IMR-90 (cell line): ENCODE measurements around the gene SLC44A4. TPM values are rescaled to one million over a fixed set of nuclear protein-coding genes. Genes with fewer than 3 reads are reported as not detected.

Experiments used
- ATAC-seq: fragments of 200-7000 bp; cut with Tn5 transposase; 2 replicates; pipeline ENCODE4 v1.9.1; 2020; ENCODE audit warnings: low read depth, mild to moderate bottlenecking, moderate library complexity
- BruUV-seq: library from RNA; stranded (reverse); fragments of 400-500 nt; replicated peaks from 2 replicates; lab custom pipeline; 2021; lab: Mats Ljungman, UMichigan
- CTCF ChIA-PET: fragments of 300-600 bp; formaldehyde crosslinking; extraction: SDS; loops from one replicate; lab custom pipeline; 2021; ENCODE audit warnings: antibody characterized with exemption; lab: Yijun Ruan, JAX
- POLR2A ChIA-PET: fragments of 300-600 bp; sonication (Branson Sonifier 250); formaldehyde crosslinking; loops from one replicate; lab custom pipeline; 2022; ENCODE audit warnings: antibody characterized with exemption; ENCODE audit not compliant: unreplicated experiment; lab: Charles Lee
- DNase-seq: peaks from one replicate; pipeline ENCODE4 v3.0.0; 2013
- H2AFZ ChIP-seq: replicated peaks from 2 replicates; pipeline ENCODE3; 2013; ENCODE audit warnings: low read length, mild to moderate bottlenecking; ENCODE audit not compliant: poor library complexity
- H2AK5ac ChIP-seq: 2 replicates; pipeline ENCODE4 v1.6.1; 2013; ENCODE audit warnings: low read depth, low read length, inconsistent platforms
- H2AK9ac ChIP-seq: replicated peaks from 2 replicates; pipeline ENCODE3; 2013; ENCODE audit warnings: mild to moderate bottlenecking, low read depth, low read length, moderate library complexity; ENCODE audit not compliant: poor library complexity
- H2BK120ac ChIP-seq: 2 replicates; pipeline ENCODE4 v1.6.1; 2013; ENCODE audit warnings: low read depth, low read length, inconsistent platforms
- H2BK15ac ChIP-seq: 3 replicates; pipeline ENCODE4 v1.6.1; 2013; ENCODE audit warnings: low read depth, low read length, inconsistent platforms
- H2BK20ac ChIP-seq: 2 replicates; pipeline ENCODE4 v1.6.1; 2013; ENCODE audit warnings: low read depth, mild to moderate bottlenecking, inconsistent platforms, low read length, moderate library complexity
- H2BK5ac ChIP-seq: 2 replicates; pipeline ENCODE4 v1.6.1; 2013; ENCODE audit warnings: mild to moderate bottlenecking, low read depth, low read length, inconsistent platforms; ENCODE audit not compliant: poor library complexity, severe bottlenecking
- H3K14ac ChIP-seq: replicated peaks from 2 replicates; pipeline ENCODE4 v1.6.1; 2013; ENCODE audit warnings: low read depth, low read length, inconsistent platforms
- H3K18ac ChIP-seq: 2 replicates; pipeline ENCODE4 v1.6.1; 2013; ENCODE audit warnings: low read depth, low read length, control low read depth
- H3K23ac ChIP-seq: 2 replicates; pipeline ENCODE4 v1.6.1; 2013; ENCODE audit warnings: low read depth, low read length, inconsistent platforms
- H3K27ac ChIP-seq: 2 replicates; pipeline ENCODE4 v1.5.1; 2013; ENCODE audit warnings: mild to moderate bottlenecking, control low read depth, low read length; ENCODE audit not compliant: insufficient read depth
- H3K27me3 ChIP-seq: 2 replicates; pipeline ENCODE4 v1.6.1; 2013; ENCODE audit warnings: low read length; ENCODE audit not compliant: control insufficient read depth, insufficient read depth
- H3K36me3 ChIP-seq: 2 replicates; pipeline ENCODE4 v1.6.1; 2013; ENCODE audit warnings: low read length, mixed read lengths; ENCODE audit not compliant: control insufficient read depth, insufficient read depth
- H3K4ac ChIP-seq: 2 replicates; pipeline ENCODE4 v1.6.1; 2013; ENCODE audit warnings: low read depth, low read length, inconsistent platforms
- H3K4me1 ChIP-seq: 2 replicates; pipeline ENCODE4 v1.6.1; 2013; ENCODE audit warnings: low read length, mixed read lengths; ENCODE audit not compliant: control insufficient read depth, insufficient read depth
- H3K4me2 ChIP-seq: 2 replicates; pipeline ENCODE4 v1.6.1; 2013; ENCODE audit warnings: low read depth, mild to moderate bottlenecking, control low read depth, low read length, moderate library complexity
- H3K4me3 ChIP-seq: 2 replicates; pipeline ENCODE4 v1.5.1; 2013; ENCODE audit warnings: low read depth, mild to moderate bottlenecking, control low read depth, low read length, moderate library complexity; ENCODE audit not compliant: insufficient read depth
- H3K56ac ChIP-seq: 2 replicates; pipeline ENCODE4 v1.6.1; 2013; ENCODE audit warnings: low read length, inconsistent platforms; ENCODE audit not compliant: insufficient read depth; ENCODE audit errors: extremely low read depth
- H3K79me1 ChIP-seq, 2 experiments: 2 replicates each; pipeline ENCODE4 v1.6.1; 2013; ENCODE audit warnings: low read length in 2 of 2, inconsistent platforms in 1 of 2, low read depth in 1 of 2
- H3K9ac ChIP-seq: 2 replicates; pipeline ENCODE4 v1.6.1; 2013; ENCODE audit warnings: low read depth, low read length, control low read depth
- H3K9me1 ChIP-seq: 2 replicates; pipeline ENCODE4 v1.6.1; 2013; ENCODE audit warnings: low read length, inconsistent platforms; ENCODE audit not compliant: insufficient read depth
- H3K9me3 ChIP-seq: 2 replicates; pipeline ENCODE4 v1.6.1; 2013; ENCODE audit warnings: low read length; ENCODE audit not compliant: control insufficient read depth, insufficient read depth
- H4K20me1 ChIP-seq: 2 replicates; pipeline ENCODE4 v1.6.1; 2013; ENCODE audit warnings: low read length, inconsistent platforms; ENCODE audit not compliant: insufficient read depth
- H4K5ac ChIP-seq: 2 replicates; pipeline ENCODE4 v1.6.1; 2013; ENCODE audit warnings: mild to moderate bottlenecking, low read depth, low read length, control low read depth
- H4K8ac ChIP-seq, 2 experiments: 2 replicates each; pipeline ENCODE4 v1.6.1; 2013; ENCODE audit warnings: low read depth in 2 of 2, low read length in 2 of 2, control low read depth in 1 of 2, inconsistent platforms in 1 of 2
- H4K91ac ChIP-seq: 2 replicates; pipeline ENCODE4 v1.6.1; 2013; ENCODE audit warnings: low read depth, low read length, inconsistent platforms; ENCODE audit not compliant: insufficient read depth
- BHLHE40 ChIP-seq: fragments of 150-350 bp; IDR thresholded peaks from 2 replicates; pipeline ENCODE4 v1.6.1; 2016; ENCODE audit warnings: mild to moderate bottlenecking, low read depth, low read length
- CEBPB ChIP-seq: IDR thresholded peaks from 2 replicates; pipeline ENCODE4 v1.6.1; 2012; ENCODE audit warnings: low read depth, low read length, improper control_type of control experiment
- CHD1 ChIP-seq: IDR thresholded peaks from 2 replicates; pipeline ENCODE4 v1.6.1; 2012; ENCODE audit warnings: low read depth, low read length, improper control_type of control experiment
- FOS ChIP-seq: fragments of 150-350 bp; IDR thresholded peaks from 2 replicates; pipeline ENCODE4 v1.6.1; 2016; ENCODE audit warnings: low read depth, low read length
- MAFK ChIP-seq: IDR thresholded peaks from 2 replicates; pipeline ENCODE4 v1.6.1; 2012; ENCODE audit warnings: low read depth, low read length, improper control_type of control experiment
- MAZ ChIP-seq: IDR thresholded peaks from 2 replicates; pipeline ENCODE4 v1.6.1; 2012; ENCODE audit warnings: low read depth, mild to moderate bottlenecking, low read length, improper control_type of control experiment, moderate library complexity, borderline replicate concordance
- MXI1 ChIP-seq: IDR thresholded peaks from 2 replicates; pipeline ENCODE4 v1.6.1; 2012; ENCODE audit warnings: low read depth, mild to moderate bottlenecking, low read length, moderate library complexity, borderline replicate concordance
- NFE2L2 ChIP-seq: fragments of 150-350 bp; IDR thresholded peaks from 2 replicates; pipeline ENCODE4 v1.6.1; 2016; ENCODE audit warnings: low read depth, mild to moderate bottlenecking, low read length
- POLR2A ChIP-seq: IDR thresholded peaks from 2 replicates; pipeline ENCODE4 v1.6.1; 2012; ENCODE audit warnings: mild to moderate bottlenecking, low read depth, low read length
- RAD21 ChIP-seq: IDR thresholded peaks from 2 replicates; pipeline ENCODE4 v1.6.1; 2012; ENCODE audit warnings: low read length, improper control_type of control experiment
- RCOR1 ChIP-seq: IDR thresholded peaks from 2 replicates; pipeline ENCODE4 v1.6.1; 2012; ENCODE audit warnings: mild to moderate bottlenecking, low read length, improper control_type of control experiment; ENCODE audit not compliant: insufficient replicate concordance
- RFX5 ChIP-seq: IDR thresholded peaks from 2 replicates; pipeline ENCODE4 v1.8.0; 2012; ENCODE audit warnings: low read depth, mild to moderate bottlenecking, low read length, moderate library complexity
- SMC3 ChIP-seq: fragments of 150-350 bp; IDR thresholded peaks from 2 replicates; pipeline ENCODE4 v1.6.1; 2016; ENCODE audit warnings: low read depth, mild to moderate bottlenecking, antibody characterized with exemption, low read length, moderate library complexity
- dilution Hi-C: fragments of 300-500 bp; cut with HindIII; formaldehyde crosslinking; loops from one replicate; pipeline ENCODE4 v1.14.3; 2018; ENCODE audit warnings: low sequenced_read_pairs; ENCODE audit not compliant: unreplicated experiment
- in situ Hi-C: fragments of 300-500 bp; cut with MboI; formaldehyde crosslinking; loops from 3 replicates; pipeline ENCODE4 v1.14.3; 2019; ENCODE audit warnings: low sequenced_read_pairs, inconsistent platforms, mixed read lengths
- intact Hi-C: fragments of 100-400 bp; cut with micrococcal nuclease; formaldehyde crosslinking; loops from 2 replicates; pipeline ENCODE4 v1.10.0; 2022
- polyA plus RNA-seq, 3 experiments: library from polyadenylated mRNA; depleted of rRNA; stranded (reverse); fragments of >200 nt; gene quantifications; 2 replicates each; pipeline ENCODE4 v1.2.3, GENCODE V29; 2012; ENCODE audit warnings: low replicate concordance in 1 of 3
- total RNA-seq: library from RNA; depleted of rRNA; stranded (reverse); fragments of >200 nt; gene quantifications from 2 replicates; pipeline ENCODE4 v1.2.3, GENCODE V29; 2012
- TF ChIP-seq, protein P1 (sequence below): fragments of 150-350 bp; IDR thresholded peaks from 2 replicates; pipeline ENCODE4 v1.6.1; 2017; ENCODE audit warnings: mild to moderate bottlenecking, antibody characterized with exemption, low read length, low read depth
- TF ChIP-seq, protein P2 (sequence below): conservative IDR thresholded peaks from 2 replicates; pipeline ENCODE4 v1.5.1; 2012; ENCODE audit warnings: mild to moderate bottlenecking, low read depth, low read length, improper control_type of control experiment
- TF ChIP-seq, protein P3 (sequence below): fragments of 150-350 bp; IDR thresholded peaks from 2 replicates; pipeline ENCODE4 v1.6.1; 2016; ENCODE audit warnings: low read depth, mild to moderate bottlenecking, low read length, moderate library complexity, borderline replicate concordance

SLC44A4 gene
- total and polyA plus RNA-seq, 2 of the 4 experiments (the other 2 are of a cell fraction) = 0.14 to 0.36 TPM

DNA sequence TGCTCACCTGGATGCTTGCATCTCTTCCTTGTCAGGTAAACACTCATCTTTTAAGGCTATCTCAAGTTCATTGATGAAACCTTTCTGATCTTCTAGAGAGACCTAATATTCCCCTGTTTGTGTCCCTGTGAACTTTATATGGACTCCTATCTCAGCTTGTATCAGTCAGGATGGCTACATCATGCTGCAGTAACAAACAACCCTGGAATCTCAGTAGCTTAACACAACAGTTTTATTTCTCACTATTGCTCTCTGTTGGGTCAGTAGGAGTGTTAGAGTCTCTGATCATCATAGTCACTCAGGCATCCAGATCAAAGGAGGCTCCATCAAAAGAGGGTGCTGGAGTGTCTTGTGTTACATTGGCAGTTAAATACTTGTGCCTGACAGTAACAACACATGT is 36.6 kb upstream of the SLC44A4 start:
- no peak overlapping the region for H3K9ac ChIP-seq

More for the DNA sequence above, 36.6 kb upstream of the SLC44A4 start:
- no peak overlapping the region for H3K27ac ChIP-seq
- no peak overlapping the region for H2AFZ ChIP-seq
- CTCF ChIA-PET = no interaction called here
- H2BK20ac ChIP-seq = no peak overlapping the region
- no peaks in the 10 kb centered on the region for H4K20me1 ChIP-seq
- H4K91ac ChIP-seq = no peak overlapping the region
- H3K36me3 ChIP-seq = no peaks in the 10 kb centered on the region
- H3K4me1 ChIP-seq = peaks cover 3% of the 10 kb centered on the region; the same call in 1 of the 2 replicates
- H3K9me1 ChIP-seq = peaks cover 9% of the 10 kb centered on the region; the same call in 1 of the 2 replicates
- no peak overlapping the region for H2BK120ac ChIP-seq
- no peak overlapping the region for H2AK9ac ChIP-seq
- no peak overlapping the region for H4K5ac ChIP-seq
- dilution Hi-C loops (no loop called here), intact Hi-C loops (no loop called here), in situ Hi-C loops (no loop called here)
- no TSS peak for BruUV-seq
- no peak overlapping the region for H4K8ac ChIP-seq
- POLR2A ChIA-PET = no interaction called here
- no peaks in the 10 kb centered on the region for H3K27me3 ChIP-seq
- no peak overlapping the region for H2AK5ac ChIP-seq
- no peak overlapping the region for H2BK5ac ChIP-seq
- H3K18ac ChIP-seq = no peak overlapping the region
- TF ChIP-seq, protein P1, sequence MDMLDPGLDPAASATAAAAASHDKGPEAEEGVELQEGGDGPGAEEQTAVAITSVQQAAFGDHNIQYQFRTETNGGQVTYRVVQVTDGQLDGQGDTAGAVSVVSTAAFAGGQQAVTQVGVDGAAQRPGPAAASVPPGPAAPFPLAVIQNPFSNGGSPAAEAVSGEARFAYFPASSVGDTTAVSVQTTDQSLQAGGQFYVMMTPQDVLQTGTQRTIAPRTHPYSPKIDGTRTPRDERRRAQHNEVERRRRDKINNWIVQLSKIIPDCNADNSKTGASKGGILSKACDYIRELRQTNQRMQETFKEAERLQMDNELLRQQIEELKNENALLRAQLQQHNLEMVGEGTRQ = no peak
- TF ChIP-seq RFX5 (no peak), CHD1 (no peak), RCOR1 (no peak), MAFK (no peak), POLR2A (no peak), CEBPB (no peak), MXI1 (no peak), NFE2L2 (no peak), SMC3 (no peak), RAD21 (no peak), FOS (no peak), BHLHE40 (no peak), MAZ (no peak)
- TF ChIP-seq, protein P2, sequence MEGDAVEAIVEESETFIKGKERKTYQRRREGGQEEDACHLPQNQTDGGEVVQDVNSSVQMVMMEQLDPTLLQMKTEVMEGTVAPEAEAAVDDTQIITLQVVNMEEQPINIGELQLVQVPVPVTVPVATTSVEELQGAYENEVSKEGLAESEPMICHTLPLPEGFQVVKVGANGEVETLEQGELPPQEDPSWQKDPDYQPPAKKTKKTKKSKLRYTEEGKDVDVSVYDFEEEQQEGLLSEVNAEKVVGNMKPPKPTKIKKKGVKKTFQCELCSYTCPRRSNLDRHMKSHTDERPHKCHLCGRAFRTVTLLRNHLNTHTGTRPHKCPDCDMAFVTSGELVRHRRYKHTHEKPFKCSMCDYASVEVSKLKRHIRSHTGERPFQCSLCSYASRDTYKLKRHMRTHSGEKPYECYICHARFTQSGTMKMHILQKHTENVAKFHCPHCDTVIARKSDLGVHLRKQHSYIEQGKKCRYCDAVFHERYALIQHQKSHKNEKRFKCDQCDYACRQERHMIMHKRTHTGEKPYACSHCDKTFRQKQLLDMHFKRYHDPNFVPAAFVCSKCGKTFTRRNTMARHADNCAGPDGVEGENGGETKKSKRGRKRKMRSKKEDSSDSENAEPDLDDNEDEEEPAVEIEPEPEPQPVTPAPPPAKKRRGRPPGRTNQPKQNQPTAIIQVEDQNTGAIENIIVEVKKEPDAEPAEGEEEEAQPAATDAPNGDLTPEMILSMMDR = no peak
- TF ChIP-seq, protein P3, sequence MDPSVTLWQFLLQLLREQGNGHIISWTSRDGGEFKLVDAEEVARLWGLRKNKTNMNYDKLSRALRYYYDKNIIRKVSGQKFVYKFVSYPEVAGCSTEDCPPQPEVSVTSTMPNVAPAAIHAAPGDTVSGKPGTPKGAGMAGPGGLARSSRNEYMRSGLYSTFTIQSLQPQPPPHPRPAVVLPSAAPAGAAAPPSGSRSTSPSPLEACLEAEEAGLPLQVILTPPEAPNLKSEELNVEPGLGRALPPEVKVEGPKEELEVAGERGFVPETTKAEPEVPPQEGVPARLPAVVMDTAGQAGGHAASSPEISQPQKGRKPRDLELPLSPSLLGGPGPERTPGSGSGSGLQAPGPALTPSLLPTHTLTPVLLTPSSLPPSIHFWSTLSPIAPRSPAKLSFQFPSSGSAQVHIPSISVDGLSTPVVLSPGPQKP = no peak
- no peak overlapping the region for H2BK15ac ChIP-seq
- no peak overlapping the region for H3K4me3 ChIP-seq
- no peak for ATAC-seq
- H3K23ac ChIP-seq = no peak overlapping the region
- no peak overlapping the region for H3K4me2 ChIP-seq
- H3K9me3 ChIP-seq = no peaks in the 10 kb centered on the region
- DNase-seq = no peak
- H3K14ac ChIP-seq = no peak overlapping the region
- no peaks in the 10 kb centered on the region for H3K79me1 ChIP-seq
- H3K56ac ChIP-seq = no peak overlapping the region
- no peak overlapping the region for H3K4ac ChIP-seq
